ENCODE measurements around the gene DAZAP2.

DNA sequence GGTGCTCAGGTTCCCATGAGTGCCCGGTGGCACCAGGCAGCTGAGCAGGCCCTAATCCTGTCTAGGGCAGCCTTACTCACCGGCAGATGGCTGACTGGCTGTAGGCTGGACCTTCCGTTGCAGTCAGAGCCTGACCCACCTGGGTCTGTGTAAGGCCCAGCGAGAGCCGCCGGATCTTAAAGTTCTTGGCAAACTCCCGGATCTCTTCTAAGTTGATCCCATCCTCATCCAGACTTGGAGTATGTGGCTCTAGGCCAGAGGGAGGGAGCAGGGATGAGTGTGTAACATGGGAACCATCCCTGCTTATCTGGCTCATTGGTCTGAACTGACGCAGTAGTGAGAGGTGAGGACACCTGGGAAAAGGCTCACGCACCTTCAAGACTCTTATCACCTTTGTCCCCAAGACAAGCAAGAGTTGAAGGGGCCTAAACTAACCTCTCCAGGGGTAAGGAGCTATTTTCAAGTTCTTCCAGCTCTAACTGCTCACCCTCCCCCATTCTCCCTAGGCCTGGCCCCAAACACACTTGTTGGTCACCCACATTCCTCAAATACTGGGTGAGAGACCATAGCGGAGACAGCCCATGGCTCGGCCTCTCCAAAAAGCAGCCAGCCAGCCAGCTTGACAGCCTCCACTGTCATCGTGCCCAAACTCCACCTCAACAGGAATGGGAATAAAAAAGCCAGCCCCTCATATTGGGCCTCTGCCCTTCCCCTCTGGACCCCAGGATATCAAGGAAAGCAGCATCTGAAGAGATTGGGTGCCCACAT is 46.9 kb upstream of the DAZAP2 start:
- TF ChIP-seq, protein P1, sequence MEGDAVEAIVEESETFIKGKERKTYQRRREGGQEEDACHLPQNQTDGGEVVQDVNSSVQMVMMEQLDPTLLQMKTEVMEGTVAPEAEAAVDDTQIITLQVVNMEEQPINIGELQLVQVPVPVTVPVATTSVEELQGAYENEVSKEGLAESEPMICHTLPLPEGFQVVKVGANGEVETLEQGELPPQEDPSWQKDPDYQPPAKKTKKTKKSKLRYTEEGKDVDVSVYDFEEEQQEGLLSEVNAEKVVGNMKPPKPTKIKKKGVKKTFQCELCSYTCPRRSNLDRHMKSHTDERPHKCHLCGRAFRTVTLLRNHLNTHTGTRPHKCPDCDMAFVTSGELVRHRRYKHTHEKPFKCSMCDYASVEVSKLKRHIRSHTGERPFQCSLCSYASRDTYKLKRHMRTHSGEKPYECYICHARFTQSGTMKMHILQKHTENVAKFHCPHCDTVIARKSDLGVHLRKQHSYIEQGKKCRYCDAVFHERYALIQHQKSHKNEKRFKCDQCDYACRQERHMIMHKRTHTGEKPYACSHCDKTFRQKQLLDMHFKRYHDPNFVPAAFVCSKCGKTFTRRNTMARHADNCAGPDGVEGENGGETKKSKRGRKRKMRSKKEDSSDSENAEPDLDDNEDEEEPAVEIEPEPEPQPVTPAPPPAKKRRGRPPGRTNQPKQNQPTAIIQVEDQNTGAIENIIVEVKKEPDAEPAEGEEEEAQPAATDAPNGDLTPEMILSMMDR (IDR thresholded peaks at IDR 0.05; ENCODE audit: low read depth, low read length) = no peak
- no peak for TF ChIP-seq POLR2A (IDR thresholded peaks at IDR 0.05; ENCODE audit: extremely low read depth, insufficient read length)
